G401.6 (cell line): ENCODE results near the gene IDH3A.

Experiments
- FAIRE-seq: peaks from 2 replicates; lab custom pipeline; 2012; peaks lifted over from hg19 to GRCh38; lab: Jason Lieb, UNC

Gene IDH3A

DNA sequence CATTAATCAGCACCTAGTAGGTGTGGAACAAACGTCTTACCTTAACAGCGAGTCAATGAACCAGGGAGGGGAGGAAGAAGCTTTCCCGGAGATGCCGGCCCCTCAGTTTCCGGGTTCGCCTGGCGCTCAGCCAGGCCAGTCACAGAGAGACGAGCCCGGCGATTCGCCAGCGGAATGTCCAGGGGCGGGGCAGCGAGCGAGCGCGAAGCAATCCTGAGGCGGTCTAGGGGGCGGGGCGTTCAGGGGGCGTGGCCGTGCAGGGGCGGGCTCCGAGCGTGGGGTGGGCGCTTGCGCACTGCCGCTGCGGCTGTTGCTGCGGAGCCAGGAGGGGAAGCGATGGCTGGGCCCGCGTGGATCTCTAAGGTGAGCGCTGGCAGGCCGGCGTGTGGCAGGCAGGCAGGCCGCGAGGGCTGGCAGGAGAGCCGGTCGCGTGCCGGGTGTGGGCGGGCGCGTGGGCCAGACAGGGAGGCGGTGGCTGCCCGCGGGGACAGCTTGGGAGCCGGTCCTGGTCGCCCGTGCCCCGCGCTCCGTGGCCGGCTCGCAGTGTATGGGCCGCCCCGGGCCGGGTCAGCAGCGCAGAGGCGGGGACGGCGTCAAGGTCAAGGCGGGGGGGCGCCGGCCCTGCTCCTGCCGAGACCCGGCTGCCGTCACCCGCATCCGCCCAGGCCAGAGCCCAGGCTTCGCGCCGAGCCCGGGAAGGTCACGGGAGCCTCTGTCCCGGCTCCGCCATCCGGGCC, at the start of gene IDH3A:
IDH3A (plus strand) TSS at position 295 of the 737 bp plus-strand sequence; CDS start at position 337, 42 bp downstream.
- FAIRE-seq: peak; percentile 89

DNA sequence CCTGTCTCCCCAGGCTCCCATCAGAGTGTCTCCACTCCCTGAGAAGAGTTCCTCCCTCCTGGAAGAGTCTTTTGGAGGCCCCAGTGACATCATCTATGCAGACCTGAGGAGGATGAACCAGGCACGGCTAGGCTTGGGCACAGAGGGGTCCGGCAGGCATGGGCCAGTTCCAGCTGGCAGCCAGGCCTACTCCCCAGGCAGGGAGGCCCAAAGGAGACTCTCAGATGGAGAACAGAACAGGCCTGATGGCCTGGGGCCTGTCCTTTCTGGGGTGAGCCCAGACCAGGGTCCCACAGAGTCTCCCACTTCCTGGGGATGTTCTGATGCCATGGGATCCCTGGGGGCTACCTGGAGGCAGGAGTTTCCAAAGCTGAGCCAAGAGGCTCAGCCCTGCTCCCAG, 48.3 kb upstream of the IDH3A start:
- no peak for FAIRE-seq

DNA sequence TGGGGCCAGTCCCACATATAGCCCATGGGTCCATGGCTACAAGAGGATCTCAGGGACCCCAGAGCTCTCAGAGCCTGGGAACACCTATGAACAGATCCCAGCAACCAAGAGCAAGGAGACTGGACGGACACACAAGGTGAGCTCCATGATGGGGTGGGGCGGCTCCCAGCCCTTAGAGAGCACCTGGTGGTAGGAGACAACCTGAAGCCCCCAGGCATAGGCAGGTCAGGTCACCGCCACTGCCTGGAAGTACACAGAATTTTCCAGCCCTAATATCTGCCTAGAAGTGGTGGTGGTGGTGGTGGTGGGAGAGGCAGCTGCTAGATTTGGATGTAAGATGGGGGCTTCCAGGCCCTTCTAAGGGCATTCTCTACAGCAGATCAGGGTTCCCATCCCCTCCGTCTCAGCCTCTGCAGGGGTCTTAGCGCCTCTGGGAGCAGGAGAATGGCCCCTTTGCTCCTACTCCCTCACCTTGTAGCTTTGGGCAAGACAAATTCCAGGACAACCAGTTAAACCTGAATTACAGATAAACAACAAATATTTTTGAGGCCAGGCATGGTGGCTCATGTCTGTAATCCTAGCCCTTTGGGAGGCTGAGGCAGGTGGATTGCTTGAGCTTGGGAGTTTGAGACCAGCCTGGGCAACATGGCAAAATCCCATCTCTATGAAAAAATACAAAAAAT, 47.6 kb upstream of the IDH3A start:
- no peak for FAIRE-seq

DNA sequence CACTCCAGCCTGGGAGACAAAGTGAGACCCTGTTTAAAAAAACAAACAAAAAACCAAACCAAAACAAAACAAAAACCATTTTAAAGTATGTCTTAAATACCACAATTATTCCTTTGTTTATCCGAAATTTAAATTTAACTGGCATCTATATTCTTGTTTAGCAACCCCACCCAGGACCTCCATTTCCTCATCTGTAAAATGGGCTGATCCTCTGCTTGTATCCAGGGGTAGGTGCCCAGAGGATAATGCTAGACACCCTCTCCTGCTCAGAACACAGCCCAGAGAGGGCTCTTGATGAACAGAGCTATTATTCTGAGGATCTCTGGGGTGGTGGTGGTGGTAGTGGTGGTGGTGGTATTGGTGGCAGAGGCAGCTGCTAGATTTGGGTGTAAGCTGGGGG, 47.0 kb upstream of the IDH3A start:
- no peak for FAIRE-seq

DNA sequence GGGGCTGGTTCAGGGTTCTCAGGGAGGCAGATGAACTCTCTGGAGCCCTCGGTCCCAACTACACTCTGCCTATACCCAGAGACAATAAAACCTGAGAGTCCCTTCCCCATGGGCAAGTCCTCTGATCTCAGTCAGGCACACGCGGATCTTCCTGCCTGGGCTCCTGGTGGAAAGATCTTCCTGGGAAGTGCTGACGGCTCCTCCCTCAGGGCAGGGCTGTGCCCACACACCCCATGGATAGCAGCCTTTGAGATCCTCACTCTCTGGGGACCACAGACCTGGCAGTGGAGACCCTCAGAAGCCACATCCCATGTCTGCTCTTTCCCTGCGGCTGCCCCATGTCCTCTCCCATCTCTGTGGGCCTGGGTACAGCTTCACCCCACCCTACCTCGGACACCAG, 46.4 kb upstream of the IDH3A start:
- no peak for FAIRE-seq

DNA sequence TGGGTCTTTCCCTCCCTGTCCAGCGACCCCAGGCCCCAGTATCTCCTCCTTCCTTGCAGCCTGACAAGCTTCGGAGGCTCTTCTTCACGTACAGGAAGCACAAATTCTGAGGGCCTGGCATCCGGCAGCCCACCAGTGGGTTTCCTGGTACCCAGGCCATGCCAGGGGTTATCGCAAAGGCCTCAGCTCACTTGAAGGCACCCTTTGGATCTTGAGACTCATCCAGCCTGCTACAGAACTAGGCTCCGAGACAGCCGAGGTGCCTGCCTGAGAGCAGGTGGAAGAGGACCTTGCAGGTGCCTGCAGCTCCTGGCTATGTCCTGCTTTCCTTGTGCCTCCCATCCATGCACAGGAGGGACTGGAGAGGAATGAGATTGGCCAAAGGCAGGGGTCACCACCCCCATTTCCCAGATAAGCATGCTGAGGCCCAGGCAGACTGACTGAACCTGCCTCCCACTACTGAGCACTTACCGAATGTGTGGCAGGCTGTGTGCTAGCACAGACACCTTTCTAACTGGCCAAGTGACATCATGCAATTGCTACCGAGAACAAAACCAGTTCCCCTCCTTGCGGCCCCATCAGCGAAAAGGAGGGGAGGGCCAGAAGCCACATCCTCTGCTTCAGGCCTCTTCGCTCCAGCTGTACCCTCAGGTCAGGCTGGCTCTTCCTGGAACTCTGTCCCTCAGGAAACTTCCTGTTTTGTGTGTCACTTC, 45.6 kb upstream of the IDH3A start:
- no peak for FAIRE-seq

DNA sequence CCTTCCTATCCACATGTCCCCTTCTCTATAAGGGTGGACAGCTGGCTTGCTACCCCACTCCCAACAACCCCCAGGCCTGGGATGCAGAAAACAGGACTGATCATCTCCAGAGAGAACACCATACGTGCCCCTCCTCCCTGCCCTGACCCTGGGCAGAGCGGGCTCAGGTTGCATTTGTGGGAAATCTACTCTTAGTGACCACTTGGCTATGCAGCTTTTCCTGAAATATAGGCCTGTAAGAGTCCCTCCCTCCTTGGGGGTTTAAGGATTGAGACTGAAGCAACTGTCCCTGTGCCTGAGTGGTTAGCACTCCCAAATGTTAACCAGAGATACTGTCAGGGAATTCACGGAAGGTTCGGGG, 45.1 kb upstream of the IDH3A start:
- no peak for FAIRE-seq

DNA sequence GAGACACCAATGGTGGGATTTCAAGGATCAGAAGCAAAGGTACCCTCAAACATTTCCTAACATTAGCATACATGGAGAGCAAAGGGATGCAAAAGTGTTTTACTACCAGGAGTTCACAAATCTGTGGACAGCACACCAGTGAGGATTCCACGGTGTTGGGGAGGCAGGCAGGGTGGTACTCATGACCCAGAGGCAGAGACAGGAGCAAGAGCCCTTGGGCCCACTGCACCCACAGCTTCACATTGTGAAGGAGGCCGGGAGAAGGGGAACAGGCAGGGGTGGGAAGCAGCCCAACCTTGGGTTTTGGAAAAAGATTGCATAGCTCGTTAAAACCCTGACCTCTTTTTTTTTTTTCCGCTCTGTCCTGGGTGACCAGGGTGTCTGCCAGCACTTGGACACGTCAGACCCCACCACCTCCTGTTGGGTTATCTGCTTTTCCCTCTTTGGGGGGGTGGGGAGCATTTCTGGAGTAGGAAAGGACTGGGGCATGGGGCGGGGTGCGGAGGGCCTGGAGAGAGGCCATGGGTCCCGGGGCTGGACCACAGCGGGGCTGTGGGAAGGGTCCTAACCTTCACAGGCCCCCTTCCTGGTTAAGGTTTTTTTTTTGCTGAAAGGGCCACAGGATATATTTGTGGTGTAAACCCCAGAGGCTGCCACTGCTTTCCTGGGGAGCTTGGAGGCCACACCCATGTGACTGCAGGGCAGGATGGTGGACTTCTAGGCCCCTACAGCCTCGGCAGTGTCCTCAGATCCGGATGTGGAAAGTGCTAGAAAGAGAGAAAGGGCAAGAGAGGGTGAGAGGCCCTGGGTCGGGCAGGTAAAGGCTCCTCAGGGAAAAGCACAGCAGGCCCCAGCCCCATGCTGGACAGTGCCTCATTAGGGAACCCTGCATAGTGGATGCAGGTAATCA, 44.3 kb upstream of the IDH3A start:
- FAIRE-seq: no peak

DNA sequence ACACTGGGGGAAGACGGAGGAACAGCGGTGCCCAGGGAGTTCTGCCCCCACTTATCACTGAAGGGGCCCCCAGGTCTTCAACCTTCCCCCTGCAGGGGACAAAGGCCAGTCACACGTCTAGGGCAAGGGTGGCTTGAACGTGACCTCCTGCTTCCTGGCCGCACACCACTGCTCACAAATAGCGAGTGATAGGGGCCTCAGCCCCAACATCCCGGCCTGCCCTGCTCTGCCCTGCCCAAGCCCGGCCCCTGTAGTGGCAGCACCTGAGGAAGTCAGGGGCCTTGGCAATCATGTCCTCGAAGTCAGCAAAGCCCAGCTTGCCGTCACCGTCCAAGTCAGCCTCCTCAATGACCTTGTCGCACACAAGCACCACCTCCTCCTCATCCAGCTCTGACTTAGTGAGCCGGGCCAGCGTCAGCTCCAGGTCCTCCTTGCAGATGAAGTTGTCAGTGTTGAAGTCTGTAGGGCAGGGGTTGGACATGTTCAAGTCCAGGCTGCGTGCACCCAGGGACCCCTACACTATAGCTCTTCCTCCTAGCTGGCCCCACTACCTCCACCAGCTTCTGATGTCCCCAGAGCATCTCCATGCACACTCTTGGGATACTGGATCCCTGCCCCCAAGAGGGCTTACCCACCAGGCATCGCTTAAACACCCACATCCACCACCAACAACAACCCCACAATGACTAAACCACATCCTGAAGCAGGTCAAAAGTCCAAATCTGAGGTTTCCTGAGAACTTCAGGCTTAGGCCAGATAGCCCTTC, 43.5 kb upstream of the IDH3A start:
- no peak for FAIRE-seq

DNA sequence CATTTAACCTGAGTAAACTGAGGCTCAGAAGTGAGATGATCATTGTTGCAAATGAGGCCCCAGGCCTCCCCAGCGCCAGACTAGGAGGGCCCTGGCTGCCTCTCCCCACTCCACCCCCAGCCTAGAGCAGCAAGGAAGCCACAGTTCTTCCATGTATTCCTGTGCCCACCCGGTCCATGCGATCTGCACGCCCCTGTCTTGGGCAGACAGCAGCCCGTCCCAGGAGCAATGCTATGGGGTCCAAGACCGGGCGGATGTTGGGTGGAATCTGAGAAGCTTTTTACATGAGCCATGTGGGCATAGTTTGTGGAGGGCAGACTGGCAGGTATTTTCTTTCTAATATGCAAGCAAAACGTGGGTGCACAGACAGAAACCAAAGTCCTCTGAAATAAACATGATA, 41.7 kb upstream of the IDH3A start:
- no peak for FAIRE-seq

DNA sequence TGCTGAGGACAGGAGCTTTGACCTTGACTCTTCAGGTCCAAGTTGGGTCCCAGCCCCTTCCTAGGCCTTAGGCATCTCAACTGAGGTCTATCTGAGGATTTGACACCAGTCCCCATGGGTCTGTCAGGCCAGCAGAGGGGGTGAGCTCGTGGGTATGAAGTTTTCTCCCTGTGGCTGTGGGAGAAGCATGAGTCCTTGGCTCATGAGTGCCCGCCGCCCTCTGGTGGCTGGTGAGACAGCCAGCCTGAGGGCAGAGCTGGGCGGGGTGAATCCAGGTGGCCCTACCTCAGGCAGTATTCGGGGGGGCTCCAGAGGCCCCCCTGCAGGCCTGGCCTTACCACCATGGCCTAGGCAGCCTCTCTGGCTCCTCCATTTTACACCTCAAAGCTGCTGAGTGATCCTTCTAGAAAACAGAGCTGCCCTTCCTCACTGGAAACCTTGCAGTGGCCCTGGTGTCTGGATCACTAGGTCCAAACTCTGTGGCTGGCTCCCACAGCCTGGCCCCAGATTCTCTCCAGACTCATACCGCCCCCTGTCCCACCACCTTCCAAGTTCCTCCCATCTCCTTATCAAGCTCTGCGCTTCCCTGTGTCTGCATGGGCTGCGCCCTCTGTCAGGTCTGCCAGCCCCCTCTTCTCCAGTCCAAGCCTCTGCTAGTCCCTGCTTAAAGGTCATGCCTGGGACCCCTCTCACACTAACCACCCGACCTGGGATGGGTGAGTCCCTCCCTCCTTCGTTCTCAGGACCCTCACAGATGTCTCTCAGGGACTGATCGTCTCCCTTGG, 40.7 kb upstream of the IDH3A start:
- FAIRE-seq: no peak

DNA sequence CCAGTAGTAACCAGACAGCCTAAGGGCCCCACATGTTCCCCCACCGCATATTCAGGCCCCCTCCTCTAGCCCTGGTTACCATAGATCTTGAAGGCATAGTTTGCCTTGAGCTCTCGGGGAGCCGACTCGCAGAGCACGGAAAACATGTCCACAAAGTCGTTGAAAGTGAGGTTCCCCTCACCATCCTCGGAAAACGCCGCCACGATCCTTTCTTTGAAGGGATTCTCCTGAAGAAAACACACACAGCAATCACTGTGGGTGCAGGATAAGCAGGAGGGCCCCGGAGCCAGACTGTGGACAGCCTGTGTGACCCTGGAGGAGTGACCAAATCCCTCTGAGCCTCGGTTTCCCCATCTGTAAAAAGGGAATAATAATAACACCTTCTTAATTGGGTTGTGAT, 40.0 kb upstream of the IDH3A start:
- no peak for FAIRE-seq

DNA sequence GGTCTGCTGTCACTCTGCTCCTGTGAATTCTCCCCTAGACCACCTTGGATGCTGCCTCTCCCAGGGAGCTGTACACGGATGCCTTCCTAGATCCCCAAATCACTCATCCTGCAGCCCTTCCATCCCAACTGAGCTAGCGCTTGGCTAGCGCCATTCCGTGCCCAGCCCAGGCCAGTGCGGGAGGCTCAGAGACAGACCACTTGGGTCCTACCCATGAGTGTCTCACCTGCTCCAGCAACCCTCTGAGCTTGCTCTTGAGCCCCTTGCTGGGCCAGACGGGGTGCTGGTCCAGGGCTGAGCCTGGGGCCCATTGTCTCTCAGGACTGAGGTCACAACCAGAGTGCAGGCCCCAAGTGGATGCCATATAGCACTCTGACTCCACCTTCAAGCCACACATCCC, 39.1 kb upstream of the IDH3A start:
- FAIRE-seq: no peak

DNA sequence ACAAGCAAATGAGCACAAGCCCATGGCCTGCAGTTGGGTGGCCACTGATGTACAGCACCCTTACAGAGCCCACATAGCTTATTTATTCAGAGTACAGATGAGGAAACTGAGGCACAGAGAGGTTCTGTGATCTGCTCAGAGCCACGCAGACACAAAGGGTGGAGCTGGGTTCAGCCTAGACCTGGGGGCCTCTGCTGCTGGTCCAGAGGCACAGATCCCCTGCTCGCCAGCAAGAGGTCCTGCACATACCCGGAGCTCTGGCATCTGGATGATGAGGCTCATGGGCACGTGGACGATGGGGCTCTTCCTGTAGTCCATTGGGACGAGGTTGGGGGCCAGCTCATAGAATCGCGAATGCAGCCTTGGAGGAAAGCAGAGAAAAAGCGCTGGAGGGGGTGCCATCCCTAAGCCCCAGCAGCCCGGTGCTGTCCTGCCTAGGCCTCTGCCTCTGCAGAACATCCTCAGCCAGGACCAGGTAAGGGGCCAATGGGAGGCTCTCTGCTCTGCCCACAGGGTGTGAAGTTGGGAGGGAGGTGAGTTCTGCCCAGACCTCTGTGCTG, 38.2 kb upstream of the IDH3A start:
- FAIRE-seq: no peak

DNA sequence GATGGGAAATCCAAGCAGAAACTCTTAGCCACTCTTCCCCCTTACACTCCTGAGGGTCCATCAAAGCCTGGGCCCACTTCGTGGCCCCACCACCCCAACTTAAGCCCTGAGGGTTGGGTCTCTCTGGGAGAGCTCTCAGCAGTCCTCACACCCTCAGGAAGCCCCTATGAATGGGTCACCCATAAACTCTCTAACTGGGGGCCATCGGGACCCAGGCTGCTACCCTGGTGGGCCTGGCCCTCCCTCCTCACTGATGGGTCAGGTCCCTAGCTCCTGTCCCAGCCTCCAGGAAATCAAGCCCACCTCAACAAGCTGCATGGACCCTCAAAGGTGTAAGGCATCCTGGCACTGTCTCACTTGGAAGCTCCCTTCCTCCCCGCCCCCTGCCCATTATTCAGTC, 37.4 kb upstream of the IDH3A start:
- no peak for FAIRE-seq

DNA sequence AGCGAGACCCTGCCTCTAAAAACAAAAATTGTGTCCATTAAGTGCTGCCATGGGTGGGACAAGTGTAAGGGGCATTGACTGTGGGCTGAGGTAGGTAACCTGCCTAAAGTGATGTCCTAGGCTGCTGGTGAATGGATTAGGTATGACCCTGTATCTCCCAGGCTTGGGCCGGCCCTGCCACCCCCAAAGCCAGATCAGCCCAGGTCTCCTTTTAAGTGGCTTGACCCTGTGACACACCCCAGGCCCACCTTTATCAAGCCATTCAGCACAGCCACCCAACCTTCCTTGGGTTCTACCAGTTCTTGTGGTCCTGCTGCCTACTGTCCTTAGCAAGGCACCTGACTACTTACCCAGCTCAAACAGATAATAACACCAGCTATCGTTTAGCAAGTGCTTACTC, 36.6 kb upstream of the IDH3A start:
- FAIRE-seq: no peak

DNA sequence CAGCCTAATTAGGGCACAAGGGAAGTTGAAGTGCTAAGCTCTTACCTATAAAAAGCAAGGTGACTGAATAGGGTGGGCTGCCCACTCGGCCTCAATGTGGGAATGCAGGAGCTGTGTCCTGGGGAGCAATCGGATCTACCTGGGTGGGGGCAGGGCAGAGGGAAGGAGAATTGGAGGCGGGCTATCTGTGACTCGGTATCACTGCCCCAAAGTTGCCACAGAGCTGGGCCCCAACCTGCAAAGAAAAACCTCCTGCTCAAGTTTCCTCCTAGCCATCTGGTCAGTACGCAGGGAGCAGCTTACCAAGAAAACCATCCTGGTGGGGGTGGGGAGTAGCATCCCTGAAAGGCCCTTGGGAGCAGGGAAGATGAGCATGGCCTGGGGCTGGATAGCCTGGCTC, 28.6 kb upstream of the IDH3A start:
- no peak for FAIRE-seq

DNA sequence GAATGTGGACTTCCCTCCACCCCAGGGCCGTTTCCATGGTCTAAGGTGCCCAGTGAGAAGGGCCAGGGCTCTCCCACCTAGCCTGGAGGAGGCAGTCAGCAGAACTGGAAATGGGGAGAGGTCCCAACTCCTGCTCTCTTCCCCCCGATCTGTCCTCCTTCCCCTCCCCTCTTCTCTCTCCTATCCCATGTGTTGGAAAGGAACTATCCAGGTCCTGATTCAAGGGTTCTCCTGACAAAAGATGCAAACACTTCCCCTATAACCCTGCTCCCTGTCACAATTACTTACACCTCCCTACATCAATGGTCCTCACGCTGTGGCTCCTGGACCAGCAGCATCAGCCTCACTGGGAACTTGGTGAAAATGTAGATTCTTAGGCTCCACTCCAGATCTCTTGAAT, 23.9 kb upstream of the IDH3A start:
- FAIRE-seq: no peak

DNA sequence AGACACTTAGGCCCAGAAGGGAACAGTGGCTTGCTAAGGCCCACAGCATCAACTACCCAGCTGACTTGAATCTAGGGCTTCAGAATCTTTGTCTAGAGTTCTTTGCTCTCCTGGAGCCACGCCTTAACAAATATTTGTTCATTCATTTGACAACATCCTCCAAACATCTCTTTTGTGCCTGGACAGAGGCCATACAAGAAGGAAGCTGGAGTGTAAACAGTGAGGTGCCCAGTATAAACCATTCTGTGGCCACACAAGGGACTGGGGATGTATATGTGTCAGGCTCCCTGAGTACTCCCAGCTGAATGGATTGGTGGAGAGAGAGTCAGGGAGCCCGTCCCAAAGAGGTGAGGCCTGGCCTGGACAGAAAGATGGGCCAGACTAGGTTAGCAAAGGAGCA, 21.3 kb upstream of the IDH3A start:
- FAIRE-seq: no peak

DNA sequence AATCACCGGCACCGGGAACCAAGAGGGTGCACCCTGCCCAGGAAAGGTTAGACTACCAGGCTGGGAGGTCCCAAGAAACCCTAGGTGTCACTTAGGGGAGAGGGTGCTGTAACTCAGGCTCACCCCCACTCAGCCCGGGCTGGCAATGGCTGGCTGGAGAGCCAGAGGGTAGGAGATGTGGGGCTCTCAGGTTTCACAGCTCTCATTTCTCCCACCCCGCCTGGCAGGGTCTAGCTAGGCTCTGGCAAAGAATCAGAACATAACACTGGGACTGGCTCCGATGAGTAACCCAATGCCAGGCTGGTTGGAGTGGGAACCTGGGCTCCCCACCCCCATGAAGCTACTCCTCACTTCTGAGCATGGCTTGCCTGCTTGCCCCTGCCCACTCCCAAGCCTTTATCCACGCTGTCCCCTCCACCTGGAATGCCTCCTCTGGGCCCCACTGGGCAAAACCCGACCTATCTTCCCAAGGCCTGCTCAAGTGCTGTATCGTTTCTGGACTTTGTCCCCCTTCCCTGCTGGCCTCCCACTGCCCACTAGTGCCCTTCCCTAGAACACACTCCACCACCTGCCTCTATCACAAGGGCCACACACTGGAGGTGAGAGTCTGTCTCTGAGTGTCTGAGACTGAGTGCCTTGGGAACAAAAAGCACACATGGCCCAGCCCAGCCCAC, 19.9 kb upstream of the IDH3A start:
- FAIRE-seq: no peak
